NCI-H2029 treated with DMSO at 0.1 percent for 48 hours (cell line): ENCODE results near the gene SYNDIG1L.

ENCODE experiments used
- DNase-seq: peaks from one replicate; lab custom pipeline; 2025; lab: John Stamatoyannopoulos, UW

The SYNDIG1L gene

DNA sequence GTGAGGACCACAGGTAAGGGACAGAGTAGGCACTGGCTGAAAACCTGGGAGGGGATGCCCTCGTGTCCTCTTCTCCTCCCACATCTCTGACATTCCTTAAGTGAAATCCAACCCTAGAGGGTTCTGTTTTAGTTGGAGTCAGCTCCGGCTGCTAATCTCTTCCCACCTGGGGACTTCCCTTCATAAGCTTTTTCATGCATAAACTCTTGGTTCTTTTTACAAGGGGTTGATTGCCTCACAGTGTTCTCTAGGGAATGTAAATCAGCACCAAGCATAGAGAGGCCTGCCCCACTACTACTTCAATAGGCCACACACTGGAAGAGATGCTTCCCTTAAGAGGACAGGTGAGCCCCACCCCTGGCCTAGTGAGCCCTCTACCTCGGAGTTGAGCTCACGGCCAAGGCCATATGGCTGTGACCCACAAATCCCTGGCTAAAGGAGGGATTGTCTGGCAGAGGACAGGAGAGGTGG, 3.2 kb upstream of the SYNDIG1L start:
- DNase-seq, result no peak

DNA sequence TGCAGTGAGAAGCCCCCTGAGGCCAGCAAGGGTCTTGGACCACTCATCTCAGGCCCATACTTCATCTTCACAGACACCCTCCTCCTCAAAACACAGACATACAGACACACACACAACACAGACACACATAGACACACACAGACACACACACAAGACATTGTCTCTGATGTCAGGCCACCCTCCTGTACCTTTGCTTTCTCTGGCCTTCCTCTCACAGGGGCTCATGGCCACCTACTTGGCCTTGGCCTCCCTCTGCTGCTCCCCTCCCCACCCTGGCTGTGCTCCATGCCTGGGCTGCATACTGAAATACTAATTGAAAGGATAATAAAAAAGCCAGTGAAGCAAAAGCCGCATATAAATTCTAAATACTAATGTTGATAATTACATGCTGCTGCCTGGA, 1.6 kb upstream of the SYNDIG1L start:
- DNase-seq, result no peak

DNA sequence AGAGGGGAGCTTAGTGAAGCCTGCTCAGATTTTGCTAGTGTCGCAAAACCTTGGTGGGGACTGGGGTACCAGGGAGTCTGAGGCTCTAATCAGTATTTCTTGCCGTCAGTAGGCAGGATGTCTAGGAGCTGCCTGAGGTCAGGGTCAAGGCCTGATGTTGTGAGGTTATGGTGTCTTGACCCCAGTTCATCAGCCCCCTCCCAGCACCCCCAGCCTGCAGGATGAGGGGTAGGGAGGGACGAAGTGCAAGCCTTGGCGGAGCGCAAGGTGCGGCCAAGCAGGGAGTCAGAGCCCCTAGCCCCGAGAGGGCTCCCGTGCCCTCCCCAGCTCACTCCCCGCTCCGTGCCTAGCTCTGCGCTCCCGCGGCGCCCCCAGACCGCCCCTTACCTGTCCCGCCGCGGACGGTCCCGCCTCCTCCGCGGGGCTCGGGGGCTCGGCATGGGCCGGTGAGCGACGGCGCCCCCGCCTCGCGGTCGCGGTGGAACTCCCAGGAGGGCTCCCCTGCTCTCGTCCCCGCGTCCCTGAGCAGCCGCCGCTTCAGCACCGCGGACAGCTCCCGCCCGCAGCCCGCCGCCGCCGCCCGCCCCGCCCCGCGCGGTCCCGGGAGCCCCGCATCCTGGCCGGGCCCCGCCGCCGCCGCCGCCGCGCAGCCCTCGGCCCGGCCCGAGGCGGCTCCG, 347 bp downstream of the SYNDIG1L start:
- no peak for DNase-seq

DNA sequence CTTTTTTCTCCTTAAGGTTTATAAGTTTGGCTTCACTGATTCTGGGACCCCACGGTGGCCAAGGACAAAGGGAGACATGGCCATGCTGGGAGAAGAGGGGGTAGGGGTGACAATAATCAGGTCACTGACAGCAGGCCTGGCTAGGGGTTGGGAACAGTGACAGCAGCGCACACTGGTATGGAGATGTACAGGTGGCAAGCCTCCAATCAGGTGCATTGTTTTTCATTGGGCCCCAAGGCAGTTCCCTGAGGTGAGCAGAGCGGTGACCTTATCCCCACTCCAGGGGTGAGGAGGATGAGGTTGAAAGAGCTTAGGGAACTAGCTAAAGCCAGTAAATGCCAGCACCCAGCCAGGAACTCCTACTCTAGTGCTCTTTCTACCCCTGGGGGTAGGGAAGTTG, 1.4 kb downstream of the SYNDIG1L start:
- no peak for DNase-seq

DNA sequence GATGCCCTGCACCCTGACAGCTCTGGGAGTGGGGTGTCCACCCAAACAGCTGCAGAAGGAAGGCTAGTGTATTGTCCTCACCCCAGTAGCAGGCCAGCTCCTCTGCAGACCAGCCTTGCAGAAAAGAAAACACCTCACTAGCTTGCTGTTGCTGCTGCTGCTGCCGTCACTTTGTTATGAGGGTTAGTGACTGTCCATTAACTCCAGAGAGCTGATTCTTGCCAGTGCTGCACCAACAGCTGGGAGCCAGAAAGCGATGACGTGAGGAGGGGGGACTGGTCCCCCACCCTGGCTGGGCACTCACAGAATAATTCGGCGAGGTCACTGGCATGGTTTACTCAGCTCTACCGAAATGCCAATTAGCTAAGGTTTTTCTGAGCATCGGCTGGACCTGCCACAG, 2.8 kb downstream of the SYNDIG1L start:
- DNase-seq, result no peak

DNA sequence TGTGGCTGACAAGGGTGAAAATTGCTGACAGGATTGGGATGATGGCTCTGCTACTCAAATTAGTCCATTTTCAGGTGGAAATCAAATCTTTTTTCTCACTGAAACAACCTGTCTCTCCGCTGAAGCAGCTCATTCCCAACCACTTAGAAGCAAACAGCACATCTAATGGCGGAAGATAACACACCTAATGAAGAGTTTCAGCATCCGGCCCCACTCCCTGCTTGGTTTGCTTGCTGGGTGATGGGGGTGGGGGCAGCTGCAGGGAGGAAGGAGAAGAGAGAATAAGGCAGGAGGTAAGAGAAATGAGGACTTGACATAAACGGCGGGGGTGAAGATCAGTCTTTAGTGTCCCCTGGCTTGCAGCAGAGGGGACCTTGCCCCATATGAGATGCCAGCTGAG, 4.0 kb downstream of the SYNDIG1L start:
- no peak for DNase-seq

DNA sequence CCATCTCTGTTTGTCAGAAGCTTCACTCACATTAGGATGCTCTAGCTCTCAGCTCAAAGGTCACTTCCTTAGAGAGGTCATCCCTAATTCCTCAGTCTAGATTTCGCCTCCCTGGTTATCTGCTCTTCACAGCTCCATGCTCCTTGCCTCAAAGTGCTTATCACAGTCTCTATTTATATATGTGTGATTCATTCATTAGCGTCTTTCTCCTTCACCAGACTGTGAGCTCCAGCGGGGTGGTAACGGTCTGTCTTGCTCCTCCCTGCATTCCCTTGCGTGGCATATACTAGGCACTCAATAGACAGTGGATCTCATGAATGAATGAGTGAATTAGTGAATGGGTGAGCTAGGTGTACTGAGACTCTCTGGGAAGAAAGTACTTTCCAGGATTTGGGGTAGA, 6.9 kb downstream of the SYNDIG1L start:
- no peak for DNase-seq

DNA sequence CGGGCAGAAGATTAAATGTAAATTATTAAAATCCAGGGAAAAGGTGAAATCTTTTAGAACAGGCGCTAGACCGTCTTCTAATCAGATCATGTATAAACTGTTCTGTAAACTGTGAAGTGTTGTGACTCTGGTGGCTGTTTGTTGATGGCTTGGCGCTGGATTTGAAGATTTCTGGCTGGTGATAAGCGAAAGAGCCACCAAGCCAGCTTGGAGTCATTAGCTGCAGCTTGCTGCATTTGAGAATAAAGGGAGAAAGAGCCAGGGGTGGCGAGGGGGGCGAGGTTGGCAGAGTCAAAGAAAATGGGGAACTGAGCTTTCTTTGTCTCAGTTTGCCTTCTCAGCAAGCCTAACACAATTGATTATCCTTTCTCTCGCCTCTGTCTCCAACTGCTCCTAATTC, 8.0 kb downstream of the SYNDIG1L start:
- DNase-seq, result no peak

DNA sequence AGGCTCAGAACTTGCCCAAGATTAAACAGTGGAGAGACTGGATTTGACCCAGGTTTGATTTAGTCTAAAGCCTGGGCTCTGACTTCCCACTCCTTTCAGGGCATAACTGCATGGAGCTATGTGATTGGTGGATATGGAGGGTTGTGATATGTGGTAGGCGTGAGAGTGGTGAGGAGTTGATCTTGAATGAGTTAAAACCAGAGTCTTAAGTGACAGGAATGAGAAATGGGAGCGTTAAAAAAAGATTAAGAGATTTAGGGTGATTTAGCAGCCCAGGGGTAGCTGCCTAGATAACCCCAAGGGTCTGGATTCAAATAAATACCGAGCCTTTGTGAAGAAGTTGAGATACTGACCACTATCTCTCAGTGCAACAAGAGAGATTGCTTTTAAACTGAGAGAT, 8.4 kb downstream of the SYNDIG1L start:
- no peak for DNase-seq

DNA sequence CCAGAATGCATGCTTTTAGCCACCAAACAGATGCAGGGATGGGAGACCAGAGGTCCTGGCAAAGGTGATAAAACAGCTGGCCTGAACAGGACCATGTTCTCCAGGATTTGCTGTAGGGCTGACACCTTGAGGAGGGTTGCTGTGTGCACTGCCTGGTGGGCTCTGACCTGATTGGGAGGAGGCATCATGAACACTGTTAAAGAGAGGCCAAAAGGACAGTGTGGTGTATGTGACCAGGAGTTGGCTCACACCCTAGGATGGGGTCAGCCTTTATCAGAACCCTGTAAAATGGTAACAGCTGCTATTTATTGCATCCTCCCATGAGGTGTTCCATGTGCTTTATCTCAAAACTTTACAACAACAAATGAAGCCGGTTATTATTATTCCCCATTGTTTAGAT, 8.8 kb downstream of the SYNDIG1L start:
- no peak for DNase-seq

DNA sequence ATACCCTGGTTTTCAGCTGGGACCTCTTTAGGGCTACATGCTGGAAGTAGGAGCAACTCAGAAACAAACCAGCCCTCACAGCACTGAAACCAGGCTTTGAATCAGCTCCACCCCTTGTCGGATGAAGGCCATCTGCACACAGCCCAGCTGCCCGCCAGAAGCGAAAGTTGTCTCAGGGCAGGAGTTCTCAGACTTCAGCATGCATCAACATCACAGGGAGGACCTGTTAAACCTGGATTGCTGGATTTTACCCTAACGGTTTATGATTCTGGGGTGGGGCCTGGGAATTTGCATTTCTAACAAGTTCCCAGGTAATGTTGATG, 10.9 kb downstream of the SYNDIG1L start:
- DNase-seq, result no peak

DNA sequence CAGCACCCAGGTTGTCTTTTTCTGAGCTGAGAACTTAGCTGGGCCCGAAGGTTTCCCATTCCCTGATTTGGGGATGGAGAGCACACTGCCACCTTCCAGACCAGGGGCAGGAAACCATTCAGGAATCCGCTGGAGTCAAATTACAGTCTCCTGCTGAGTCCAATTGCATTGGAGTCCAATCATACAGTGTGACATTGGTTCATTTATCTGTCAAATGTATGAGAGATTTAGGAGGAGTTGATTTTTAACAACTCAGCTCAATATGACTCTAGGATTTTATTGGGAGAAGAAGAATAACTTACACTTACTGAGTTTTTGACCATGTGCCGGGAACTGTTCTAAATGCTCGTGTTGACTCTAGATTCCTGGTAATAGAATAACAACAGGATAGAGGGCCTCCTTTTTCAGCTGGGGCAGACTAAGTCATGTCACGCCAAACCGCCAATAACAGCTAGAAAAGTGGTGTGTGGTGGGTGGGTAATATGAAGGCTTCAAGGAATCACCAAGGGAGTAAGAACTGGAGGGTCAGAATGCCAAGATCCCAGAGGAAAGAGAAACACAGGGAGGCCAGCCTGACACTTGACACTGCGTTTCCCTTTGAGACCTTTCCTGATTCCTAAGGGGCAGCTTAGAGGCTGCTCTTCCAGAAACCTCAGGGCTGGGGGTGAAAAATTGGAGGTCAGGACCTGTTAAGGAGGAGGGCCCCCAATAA, 11.5 kb downstream of the SYNDIG1L start:
- no peak for DNase-seq

DNA sequence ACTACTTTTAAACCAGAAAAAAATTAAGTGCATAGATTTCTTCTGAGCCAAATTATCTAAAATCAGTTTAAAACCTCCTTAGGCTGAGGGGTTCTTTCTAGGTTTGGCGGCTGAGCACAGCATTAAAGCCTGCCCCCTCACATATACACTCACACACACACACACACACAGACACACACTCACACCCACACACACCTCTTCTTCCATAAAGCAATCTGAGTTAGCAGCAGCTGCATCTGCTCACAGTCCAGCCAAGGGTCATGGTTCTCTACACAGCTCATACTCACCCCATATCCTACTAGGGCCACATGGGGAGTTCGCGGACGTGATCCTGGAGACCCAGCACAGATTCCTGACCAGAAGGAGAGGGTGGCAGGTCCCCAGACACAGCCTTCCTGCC, 12.4 kb downstream of the SYNDIG1L start:
- no peak for DNase-seq

DNA sequence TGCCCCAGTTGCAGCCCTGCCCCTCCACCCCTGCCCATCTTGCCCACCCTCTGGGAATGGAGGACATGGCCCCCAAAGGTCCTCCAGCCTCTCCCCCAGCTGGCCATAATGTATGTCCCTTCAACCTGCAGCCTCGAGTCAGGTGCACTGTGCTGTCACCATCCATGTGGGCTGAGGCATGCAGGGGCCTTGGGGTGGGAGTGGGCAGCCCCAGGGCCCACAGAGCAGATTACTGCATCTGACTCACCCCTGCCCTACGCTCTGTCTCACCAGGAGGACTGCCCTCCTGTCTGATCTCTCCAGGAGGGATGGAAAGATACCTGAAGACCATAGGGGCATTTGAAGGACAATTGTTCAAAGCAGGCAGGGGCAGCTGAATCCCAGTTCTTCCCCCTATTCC, 13.3 kb downstream of the SYNDIG1L start:
- no peak for DNase-seq

DNA sequence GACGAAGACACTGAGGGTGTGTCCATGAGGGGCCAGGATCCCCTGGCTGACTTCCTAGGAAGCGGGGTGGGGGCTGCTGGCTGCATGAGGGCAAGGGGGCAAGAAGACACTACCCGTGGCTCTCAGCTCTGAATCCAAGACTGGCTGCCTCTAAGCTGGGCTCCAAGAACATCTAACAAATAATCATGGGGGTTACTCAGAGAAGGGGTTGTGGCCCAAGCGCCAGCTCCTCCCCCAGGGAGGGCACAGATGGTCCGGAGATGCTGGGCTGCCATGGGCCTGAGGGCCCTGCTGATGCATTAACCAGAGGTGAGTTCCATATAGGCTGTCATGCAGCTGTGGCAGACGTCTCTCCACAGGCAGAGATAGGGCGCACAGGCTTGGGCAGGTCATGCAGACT, 14.3 kb downstream of the SYNDIG1L start:
- no peak for DNase-seq

DNA sequence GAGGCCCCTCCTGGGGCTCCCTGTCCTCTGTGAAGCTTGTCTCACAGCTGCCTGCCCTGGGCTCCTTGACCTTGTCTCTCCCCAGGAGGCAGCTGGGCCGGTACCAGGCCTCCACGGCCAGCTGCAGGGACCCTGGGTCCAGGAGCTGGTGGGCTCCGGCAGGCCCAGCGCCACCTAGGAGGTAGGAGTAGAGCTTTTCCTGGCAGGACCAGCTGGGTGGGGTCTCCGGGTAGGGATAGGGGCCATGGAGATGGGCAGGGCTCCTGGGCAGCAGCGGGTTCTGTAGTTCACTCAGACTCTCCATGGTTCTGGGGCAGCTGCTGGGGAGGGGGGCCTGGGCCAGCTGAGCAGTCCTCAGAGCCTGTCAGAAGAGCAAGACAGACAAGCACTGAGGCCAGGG, 16.6 kb downstream of the SYNDIG1L start:
- DNase-seq, result no peak

DNA sequence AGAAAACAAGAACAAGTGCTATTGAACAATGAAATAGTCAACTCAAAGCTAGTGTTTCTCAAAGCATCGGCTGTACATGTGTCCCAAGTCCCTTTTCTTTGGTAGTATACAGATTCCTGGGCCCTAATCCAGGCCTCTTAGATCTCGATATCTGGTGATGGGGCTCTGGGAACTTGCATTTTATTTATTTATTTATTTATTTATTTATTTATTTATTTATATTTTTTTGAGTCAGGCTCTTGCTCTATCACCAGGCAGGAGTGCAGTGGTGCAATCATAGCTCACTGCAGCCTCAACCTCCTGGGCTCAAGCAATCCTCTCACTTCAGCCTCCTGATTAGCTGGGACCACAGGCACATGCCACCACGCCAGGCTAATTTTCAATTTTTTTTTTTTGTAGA, 17.1 kb downstream of the SYNDIG1L start:
- DNase-seq, result no peak

DNA sequence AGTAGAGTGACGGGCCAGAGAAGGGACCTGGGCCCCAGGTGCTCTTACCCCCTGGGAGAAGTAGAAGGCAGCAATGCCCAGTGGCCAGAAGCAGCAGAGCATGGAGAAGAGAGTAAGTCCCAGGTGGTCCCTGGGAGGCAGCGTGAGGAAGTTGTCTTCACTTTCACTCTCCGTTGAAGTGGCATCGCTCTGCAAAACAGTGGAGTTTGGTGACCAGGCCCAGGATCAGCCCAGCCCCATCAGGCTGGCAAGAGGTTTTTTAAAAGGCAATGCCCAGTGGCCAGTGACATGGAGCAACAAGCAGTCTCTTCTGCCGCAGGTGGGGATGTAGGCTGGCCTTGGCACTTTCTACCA, 18.2 kb downstream of the SYNDIG1L start:
- DNase-seq, result no peak

DNA sequence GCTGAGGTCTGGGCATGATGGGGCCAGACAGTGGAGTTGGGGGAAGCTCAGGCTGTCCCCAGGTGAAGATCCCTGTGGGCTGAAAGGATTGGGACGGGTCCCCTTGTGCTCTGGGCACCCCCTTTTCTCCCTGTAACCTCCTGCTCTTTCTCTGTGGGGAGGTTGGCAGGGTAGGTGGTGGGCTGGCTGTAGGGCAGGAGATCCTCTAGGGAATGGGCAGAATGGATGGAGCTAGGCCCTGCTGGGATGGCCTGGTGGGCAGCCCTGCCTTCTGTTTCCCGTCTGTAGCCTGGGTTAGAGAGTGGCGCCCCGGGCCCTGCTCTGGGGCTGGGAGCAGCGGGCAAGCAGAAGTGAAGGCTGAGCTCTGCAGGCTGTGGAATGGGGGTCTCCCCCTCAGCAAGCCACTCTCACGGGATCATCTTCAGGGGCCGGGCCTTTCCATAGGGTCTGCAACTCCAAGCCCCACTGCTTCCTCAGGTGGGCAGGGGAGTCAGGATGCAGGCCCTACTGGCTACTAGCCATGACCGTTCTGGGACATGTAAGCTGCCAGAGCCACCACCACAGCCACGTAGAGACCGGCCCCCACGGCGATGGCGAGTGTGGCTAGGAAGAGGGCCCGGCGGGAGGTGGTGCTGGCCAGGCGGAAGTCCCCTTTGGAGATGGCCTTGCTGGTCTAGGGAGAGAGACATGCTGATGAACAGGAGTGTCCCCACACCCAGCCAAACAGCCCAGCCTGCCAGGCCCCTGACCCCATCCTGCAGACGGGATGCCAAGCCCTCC, 18.8 kb downstream of the SYNDIG1L start:
- DNase-seq, result no peak

DNA sequence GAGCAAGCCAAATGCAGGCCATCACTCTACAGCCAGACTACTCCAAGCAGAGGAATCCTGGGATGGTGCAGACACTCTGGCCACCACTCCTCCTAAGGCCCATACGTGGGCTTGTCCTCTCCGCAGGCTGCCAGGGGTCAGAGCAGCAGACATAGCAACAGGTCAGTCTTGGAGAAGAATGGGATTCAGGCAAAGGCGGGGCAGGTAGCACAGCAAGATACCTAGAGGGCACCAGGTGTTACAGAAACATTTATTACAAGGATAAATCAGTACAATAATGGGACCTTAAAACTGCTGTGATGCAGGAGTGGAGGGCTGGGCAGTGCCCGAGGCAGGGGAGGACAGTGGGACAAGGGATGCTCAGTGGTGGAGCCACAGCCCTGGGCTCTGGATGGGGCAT, 20.3 kb downstream of the SYNDIG1L start:
- DNase-seq, result no peak

DNA sequence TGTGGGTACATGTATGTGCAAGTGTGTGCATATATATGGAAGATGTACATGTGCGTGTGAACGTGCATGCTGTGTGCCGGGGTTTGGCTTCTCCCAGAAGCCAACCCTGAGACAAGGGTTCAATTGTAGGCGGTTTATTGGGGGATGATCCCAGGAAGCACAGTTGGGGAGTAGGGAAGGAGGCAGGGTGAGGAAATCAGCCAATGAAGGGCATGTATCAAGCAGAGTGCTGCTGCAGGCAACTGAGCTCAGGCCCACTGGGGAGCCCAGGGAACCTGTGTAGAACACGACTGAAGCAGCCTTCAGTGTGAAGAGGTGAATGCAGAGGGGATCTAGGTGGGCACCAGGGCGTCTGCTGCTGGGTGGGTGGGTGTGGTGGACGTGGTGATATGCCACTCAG, 21.6 kb downstream of the SYNDIG1L start:
- DNase-seq, result no peak

DNA sequence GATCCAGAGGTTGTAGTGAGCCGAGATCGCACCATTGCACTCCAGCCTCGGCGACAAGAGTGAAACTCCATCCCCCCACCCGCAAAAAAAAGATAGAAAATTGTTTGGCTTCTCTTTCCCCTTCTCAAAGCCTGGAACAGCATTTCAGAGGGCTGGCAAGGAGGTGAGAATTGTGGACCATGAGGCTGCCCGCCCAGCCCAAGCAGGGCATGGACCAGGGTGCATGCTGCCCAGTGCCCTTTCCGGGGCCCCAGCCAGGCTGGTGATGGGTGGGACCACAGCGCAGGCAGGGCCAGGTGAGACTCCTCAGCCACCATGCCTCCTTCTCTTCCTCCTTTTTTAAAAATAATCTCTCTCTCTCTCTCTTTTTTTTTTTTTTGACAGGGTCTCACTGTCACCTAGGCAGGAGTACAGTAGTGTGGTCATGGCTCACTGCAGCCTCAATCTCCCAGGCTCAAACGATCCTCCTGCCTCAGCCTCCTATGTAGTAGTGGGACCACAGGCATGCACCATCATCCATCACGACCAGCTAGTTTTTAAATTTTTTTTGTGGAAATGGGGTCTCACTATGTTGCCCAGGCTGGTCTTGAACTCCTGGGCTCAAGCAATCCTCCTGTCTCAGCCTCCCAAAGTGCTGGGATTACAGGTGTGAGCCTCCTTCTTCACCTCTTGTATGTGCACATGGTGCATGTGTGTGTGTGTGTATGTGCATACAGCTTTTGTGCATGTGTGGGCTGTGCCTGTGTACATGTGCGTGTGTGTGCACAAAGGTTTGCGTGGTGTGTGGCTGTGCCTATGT, 22.2 kb downstream of the SYNDIG1L start:
- DNase-seq, result no peak
